SK-N-MC (cell line): ENCODE data around the gene CAMTA1.

Source experiments
- EZH2 ChIP-seq: fragments of 200-600 bp; sonication (generic); IDR thresholded peaks from one replicate; pipeline ENCODE4 v1.6.1; 2017; ENCODE audit warnings: antibody characterized with exemption
- POLR2AphosphoS5 ChIP-seq: IDR thresholded peaks from 2 replicates; pipeline ENCODE4 v1.6.1; 2012; ENCODE audit warnings: mild to moderate bottlenecking, low read depth, low read length, borderline replicate concordance

DNA sequence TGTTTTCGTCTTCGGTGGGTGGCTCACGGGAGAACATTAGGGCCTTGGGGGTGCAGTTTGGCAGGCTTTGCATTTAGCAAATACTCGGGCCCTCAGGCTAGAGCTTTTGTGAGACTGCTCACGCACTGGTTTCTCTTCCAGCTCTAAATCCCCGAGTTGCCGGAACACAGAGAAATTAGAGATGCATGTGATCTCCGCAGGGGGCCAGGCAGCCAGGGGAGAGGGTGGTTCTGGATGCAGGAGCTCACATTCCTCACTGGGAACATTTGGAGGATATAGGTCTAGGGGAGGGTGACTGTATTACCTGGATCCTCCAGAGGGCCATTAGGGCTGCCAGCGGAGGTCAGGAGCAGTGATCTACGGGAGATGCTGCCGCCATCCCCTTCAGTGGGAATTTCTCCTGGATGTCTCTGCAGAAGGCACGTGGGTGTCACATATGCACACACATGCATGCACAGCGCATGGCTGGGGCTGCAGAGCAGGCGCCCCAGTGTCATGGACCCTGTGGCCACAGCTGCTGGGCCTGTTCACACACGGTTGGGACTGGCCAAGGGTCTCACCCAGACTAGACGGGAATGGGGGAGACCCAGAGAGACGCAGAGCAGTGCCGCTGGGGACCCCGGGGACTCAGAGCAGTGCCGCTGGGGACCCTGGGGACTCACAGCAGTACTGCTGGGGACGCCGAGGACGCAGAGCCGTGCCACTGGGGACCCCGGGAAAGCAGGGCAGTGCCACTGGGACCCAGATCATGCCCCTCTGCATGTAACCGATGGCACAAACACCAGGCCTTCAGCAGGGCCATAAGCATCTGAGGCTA lies 258.7 kb downstream of the CAMTA1 start:
- no peak for TF ChIP-seq EZH2
- no peak for TF ChIP-seq POLR2AphosphoS5
